ENCODE data around the gene HEG1.
A peak's percentile ranks its signal among the peaks of the same experiment; 100 is the strongest.
"Not testable (repeated sequence)": the region's sequence is repeated elsewhere in the genome, so short reads cannot be mapped to it uniquely, and the experiment has no call there.

HEG1 gene, protein sequence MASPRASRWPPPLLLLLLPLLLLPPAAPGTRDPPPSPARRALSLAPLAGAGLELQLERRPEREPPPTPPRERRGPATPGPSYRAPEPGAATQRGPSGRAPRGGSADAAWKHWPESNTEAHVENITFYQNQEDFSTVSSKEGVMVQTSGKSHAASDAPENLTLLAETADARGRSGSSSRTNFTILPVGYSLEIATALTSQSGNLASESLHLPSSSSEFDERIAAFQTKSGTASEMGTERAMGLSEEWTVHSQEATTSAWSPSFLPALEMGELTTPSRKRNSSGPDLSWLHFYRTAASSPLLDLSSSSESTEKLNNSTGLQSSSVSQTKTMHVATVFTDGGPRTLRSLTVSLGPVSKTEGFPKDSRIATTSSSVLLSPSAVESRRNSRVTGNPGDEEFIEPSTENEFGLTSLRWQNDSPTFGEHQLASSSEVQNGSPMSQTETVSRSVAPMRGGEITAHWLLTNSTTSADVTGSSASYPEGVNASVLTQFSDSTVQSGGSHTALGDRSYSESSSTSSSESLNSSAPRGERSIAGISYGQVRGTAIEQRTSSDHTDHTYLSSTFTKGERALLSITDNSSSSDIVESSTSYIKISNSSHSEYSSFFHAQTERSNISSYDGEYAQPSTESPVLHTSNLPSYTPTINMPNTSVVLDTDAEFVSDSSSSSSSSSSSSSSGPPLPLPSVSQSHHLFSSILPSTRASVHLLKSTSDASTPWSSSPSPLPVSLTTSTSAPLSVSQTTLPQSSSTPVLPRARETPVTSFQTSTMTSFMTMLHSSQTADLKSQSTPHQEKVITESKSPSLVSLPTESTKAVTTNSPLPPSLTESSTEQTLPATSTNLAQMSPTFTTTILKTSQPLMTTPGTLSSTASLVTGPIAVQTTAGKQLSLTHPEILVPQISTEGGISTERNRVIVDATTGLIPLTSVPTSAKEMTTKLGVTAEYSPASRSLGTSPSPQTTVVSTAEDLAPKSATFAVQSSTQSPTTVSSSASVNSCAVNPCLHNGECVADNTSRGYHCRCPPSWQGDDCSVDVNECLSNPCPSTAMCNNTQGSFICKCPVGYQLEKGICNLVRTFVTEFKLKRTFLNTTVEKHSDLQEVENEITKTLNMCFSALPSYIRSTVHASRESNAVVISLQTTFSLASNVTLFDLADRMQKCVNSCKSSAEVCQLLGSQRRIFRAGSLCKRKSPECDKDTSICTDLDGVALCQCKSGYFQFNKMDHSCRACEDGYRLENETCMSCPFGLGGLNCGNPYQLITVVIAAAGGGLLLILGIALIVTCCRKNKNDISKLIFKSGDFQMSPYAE (N-terminal part only)

DNA sequence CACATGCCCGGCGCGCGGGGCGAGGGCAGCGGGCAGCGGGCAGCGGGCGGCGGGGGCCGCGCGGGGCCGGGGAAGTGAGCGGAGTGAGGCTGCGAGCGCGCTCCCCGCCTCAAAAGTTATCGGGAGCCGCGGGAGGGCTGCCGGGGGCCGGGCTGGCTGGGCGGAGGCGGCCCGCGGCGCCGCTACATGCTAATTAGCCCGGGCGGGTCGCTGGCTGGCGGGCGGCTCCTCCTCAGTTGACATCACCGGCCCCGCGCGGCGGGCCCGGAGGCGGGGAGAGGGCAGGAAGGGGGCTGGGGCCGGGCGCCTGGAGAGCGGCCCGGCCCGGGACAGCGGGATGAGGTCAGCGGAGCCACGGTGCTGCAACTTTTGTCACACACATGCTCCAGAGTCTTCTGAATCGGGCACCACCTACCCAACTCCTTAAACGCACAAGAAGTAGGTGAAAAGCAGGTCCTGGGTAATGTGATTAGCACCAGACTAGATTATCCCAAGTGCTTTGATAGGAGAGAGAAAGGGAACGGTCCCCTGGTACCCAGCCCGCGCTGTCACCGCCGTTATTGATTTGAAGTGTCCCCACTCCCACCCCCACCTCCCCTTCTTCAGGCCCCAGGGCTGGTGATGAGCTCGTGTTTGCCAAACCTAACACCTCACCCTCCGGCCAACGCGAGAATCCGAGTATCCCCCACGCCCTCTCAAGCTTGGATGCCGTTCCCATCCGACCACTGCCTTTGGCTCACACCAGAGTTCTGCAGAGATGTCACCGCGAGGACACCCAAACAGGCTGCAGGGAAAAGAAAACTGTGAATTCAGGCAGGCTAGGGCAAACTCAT, at the start of gene HEG1:
HEG1 (minus strand) TSS at position 85 of the 833 bp plus-strand sequence. CDS start 107 bp downstream, outside the sequence.
- DNase-seq, result peak; percentile 41 to 72

DNA sequence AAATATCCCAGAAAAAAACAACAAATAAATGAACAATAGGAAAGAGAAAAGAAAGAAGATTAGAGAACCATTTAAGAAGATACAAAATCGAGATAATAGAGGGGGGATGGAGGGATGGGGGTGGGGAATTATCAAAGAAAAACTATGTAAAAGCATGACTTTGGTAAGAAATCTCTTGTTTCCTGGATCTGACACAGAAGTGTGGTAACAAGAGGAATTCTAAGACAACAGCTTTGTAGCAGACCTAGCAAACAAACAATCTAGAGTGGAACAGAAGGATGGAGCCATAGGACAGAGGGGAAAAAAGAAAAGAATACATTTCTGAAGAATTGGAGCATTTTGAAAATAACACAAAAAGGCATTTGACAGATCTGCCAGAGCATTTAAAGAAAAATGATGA, 49.3 kb upstream of the HEG1 start:
- no peak for DNase-seq

DNA sequence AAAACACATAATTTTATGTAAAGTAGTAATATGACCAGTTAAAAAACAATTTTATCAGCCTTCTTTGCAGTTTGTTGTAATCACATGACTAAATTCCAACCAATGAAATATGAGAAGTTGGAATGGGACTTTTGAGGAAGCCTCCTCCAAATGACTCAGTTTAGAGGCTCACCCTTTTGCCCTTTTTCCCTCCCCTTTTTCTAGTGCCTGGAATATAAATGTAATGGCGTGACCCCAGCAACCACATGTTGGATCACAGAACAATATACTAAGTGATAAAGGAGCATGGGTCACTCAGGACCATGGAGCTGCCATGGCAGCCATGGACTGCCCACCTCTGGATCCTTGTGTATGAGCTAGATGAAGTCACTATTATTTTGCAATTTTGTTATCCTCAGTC, 48.8 kb upstream of the HEG1 start:
- no peak for DNase-seq

DNA sequence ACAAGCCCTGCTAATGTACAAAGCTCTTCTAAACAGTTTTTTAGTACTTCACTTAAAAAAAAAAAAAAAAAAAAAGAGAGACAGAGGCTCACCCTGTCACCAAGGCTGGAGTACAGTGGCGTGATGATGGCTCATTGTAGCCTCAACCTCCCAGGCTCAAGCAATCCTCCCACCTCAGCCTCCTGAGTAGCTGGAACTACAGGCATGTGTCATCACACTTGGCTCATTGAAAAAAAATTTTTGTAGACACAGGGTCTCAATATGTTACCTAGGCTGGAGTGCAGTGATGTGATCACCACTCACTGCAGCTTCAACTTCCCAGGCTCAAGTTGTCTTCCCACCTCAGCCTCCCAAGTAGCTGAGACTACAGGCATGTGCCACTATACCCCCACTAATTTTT, 47.6 kb upstream of the HEG1 start:
- DNase-seq, result no peak

- DNase-seq, result no peak
Observed at GRCh38 chr3:125102470-125102869, 46.7 kb upstream of the HEG1 start.

DNA sequence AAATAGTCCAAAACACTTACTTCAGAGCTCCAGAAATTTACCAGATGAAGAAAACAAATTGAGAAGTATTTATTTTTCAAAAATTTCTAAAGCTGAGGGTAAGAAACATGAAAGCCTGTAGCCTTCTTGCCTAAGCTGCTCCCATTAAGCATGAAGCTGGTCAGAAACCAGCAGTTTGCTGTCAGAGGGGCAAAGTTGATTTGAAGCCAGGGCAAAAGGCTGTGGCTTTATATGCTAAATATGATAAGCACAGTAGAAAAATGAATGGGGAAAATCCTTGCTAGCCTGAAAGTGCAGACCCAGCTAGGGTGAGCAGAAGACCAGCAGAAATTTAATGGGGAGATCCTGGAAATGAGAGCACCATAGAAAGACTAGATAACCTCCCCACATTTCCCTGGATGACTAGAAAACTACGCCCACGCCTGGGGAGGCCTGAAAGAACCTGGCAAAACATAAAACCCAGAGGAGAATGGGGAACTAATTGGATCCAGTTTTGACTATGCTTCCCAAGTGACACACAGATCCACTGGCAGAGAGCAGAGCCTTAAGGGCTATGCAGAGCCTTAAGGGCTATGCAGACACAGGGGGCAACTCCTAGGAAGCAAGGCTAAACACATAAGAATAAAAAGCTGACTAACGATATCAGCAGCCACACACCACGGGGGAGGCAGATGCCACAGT, 43.0 kb upstream of the HEG1 start:
- no peak for DNase-seq

DNA sequence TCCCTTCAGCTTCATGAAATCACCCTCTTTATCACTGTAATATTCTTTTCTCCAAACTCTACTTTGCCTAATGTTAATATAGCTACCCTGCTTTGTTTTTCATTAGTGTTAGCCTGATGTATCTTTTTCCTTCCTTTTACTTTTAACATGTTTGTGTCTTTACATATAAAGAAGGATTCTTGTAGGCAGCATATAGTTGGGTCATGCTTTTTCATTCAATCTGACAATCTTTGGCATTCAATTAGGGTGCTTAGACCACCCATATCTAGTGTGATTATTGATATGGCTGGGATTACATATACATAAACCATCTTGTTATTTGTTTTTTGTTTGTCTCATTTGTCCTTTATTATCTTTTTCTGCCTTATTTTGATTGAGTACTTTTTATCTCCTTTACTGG, 34.9 kb upstream of the HEG1 start:
- no peak for DNase-seq

GRCh38 chr3:125087768-125088391, 32.1 kb upstream of the HEG1 start:
- no peak for DNase-seq

- DNase-seq, result no peak
Observed at GRCh38 chr3:125085166-125085565, 29.4 kb upstream of the HEG1 start.

DNA sequence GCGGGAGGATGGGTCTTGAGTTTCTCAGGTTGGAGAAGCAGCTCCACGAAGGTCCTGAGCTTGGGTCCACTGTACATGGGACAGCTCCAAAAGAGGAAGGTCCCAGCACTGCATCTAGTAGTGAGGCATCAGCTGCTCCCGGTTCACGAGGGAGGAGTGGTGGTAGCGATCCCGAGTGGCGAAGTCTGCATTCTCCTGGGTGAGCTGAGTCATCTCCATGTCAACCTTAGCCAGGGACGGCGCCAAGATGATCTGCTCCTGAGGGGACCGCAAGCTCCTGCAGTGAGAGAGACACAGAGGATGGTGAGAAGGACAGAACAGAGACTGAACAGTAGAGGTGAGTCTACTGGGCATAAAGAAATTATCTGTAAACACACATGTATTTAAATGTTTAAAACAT, 28.0 kb upstream of the HEG1 start:
- DNase-seq, result no peak

GRCh38 chr3:125082339-125082738, 26.5 kb upstream of the HEG1 start:
- DNase-seq, result not testable (repeated sequence)

- no peak for DNase-seq
Observed at GRCh38 chr3:125080077-125080476, 24.3 kb upstream of the HEG1 start.

GRCh38 chr3:125079675-125080045, 23.9 kb upstream of the HEG1 start:
- no peak for DNase-seq

DNA sequence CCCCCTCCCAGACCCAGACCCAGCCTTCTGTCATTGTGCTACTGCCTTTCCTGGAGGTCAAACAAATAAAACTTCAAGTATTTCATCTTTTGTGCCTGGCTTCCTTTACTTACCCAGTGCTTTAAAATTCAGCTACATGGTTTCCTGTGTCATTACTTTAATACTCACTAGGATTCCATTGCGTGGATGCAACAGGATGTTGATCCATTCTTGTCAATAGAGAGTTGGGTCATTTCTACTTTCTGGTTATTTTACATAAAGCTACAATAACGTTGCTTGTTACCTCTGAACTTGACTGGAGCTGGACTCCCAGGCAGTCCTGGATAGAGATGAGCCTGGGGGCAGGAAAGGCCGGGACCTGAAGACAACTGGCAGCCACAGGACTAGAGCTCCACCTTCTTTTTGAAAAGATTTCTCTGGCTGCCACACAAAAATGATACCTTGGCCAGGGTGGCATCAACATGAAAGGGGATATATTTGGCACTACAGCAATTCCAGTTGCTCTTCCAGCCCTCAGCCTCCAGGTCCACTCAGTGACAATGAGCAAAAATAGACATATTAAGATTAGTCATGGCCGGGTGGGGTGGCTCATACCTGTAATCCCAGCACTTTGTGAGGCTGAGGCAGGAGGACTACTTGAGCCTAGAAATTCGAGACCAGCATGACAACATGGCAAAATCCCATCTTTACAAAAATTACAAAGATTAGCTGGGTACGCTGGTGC, 23.3 kb upstream of the HEG1 start:
- DNase-seq, result no peak

- no peak for DNase-seq
Observed at GRCh38 chr3:125077864-125078263, 22.1 kb upstream of the HEG1 start.

- no peak for DNase-seq
Observed at GRCh38 chr3:125076464-125076863, 20.7 kb upstream of the HEG1 start.

GRCh38 chr3:125075738-125076137, 19.9 kb upstream of the HEG1 start:
- DNase-seq, result no peak

GRCh38 chr3:125073390-125073905, 17.7 kb upstream of the HEG1 start:
- DNase-seq, result no peak

GRCh38 chr3:125072749-125073389, 17.1 kb upstream of the HEG1 start:
- no peak for DNase-seq

DNA sequence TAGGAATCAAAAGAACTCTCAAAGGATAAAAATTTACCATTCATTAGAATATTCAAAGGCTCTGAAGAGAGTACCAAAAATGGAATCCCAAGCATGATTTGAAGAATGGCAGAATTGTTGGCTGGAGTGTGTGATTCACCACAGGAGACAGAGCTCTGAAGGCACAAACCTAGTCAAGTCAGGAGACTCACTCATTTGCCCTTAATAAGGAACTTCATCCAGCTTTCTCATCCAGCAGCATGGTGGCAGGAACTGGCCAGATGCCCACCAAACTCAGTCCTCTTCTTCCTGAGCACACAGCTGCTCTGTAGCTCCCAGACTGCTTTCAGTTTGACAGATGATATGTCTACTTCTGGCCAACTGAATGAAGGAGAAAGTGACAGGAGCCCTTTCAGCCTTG, 16.5 kb upstream of the HEG1 start:
- DNase-seq, result no peak
